Endometrial microvascular endothelial cells (primary cell): ENCODE results near the gene NEURL1. TPM values are rescaled to one million over a fixed set of nuclear protein-coding genes. Genes with fewer than 3 reads are reported as not detected.

Experiments
- in situ Hi-C: cut with HindIII; loops from 2 replicates; pipeline ENCODE4 v1.10.0; 2017; ENCODE audit warnings: low sequenced_read_pairs, low pct_unique_long_range_greater_than_20kb; ENCODE audit errors: inconsistent ontology term
- total RNA-seq: library from RNA; depleted of rRNA; stranded (reverse); fragments of >200 nt; gene quantifications from one replicate; pipeline ENCODE4 v1.2.3, GENCODE V29; 2015; ENCODE audit errors: inconsistent ontology term

NEURL1 gene, protein sequence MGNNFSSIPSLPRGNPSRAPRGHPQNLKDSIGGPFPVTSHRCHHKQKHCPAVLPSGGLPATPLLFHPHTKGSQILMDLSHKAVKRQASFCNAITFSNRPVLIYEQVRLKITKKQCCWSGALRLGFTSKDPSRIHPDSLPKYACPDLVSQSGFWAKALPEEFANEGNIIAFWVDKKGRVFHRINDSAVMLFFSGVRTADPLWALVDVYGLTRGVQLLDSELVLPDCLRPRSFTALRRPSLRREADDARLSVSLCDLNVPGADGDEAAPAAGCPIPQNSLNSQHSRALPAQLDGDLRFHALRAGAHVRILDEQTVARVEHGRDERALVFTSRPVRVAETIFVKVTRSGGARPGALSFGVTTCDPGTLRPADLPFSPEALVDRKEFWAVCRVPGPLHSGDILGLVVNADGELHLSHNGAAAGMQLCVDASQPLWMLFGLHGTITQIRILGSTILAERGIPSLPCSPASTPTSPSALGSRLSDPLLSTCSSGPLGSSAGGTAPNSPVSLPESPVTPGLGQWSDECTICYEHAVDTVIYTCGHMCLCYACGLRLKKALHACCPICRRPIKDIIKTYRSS
- total RNA-seq = not detected

DNA sequence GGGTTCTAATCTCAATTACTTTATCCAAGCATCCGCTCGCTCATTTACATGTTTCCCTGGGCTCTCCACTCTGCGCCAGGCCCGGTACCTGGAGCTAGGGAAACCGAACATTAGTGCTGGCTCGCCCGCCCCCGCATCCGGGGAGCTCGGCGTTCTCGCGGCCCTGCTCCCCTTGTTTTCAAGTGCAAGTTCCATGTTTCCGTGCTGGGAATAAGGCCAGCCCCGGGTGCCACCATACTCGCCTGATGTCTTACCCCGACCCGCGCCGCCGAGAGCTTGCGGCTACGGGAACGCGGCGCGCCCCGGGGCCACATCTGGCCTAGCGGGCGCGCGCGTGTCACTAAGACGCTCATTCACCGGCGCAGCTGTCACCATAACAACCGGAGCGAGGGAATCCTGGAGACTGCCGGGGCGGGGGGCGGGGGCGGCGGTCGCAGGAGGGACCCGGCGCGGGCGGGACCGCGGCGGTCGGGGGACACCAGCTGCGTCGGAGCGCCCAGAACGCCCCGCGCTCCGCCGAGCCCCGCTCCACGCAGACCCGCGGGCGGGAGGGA lies at the start of gene NEURL1:
TSS of gene NEURL1 (plus strand) at position 344 of the 554 bp plus-strand sequence. CDS start 683 bp downstream, outside the sequence.
- in situ Hi-C loops = loop anchor here (10.0 kb wide), 1 partner anchor 79 kb away; no protein-coding TSS in a partner anchor

DNA sequence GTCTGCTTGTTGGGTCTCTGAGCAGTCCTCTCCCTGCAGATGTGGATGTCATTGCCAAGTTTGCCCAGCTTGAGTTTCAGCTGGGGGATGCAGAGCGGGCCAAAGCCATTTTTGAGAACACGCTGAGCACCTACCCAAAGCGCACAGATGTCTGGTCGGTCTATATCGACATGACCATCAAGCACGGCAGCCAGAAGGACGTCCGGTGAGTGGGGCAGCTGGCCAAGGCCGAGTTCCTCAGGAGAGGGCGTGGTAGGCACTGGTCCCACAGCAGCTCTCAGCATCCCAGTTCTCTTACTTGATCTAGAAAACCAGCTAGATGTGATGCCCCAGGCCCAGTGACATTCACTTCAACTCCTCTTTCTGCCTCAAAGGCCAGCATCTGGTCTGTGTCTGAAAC lies 49.0 kb upstream of the NEURL1 start:
- in situ Hi-C loops = no loop called here

DNA sequence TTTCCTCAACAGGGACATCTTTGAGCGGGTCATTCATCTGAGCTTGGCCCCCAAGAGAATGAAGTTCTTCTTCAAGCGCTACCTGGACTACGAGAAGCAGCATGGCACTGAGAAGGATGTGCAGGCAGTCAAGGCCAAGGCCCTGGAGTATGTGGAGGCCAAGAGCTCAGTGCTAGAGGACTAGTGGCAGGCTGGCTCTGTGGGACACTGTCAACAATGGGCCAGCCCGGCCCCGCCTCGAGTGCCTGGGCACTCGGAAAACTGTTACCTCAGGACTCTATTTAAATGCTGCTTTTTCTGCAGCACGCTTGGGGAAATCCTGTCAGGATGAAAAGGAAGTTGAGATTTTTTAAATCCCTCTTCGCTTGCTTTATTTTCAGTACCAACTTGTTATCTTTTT lies 48.1 kb upstream of the NEURL1 start:
- in situ Hi-C loops = no loop called here

DNA sequence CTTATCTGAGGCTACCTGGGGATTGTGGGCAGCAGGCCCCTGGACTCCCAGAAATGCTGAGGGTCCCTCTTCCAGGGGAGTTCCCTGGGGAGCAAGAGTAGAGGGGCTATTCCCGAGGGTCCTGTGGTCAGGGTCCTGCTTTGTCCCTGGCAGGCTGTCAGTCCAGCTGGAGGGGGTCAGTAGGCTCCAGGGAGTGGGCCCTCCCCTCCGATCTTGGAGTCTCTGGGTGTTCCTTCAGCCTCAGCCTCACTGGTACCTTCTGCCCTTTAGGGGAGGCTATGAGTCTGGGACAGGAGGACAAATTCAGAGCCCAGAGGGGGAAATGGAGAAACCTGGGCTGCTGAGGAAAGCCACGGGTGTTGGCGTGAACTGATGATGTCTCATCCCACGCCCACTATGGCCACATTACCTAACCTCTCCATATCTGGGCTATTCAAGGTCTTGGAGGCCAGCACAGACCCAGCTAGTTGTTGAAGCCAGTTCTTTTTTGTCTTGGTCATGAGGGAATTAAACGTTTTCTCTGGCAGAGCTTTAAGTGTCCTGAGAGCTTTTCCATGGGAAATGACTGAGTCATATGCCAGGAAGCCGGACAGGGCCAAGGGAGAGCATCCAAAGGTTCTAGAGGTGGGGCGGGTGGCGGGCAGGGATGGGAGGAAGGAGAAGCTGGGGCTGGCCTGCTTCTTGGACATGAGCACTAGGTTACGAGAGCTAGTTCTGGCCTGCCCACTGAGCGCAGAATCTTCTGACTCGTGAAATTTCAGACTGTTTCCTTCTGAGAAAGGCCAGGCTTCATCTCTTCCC lies 47.5 kb upstream of the NEURL1 start:
- in situ Hi-C loops = no loop called here

DNA sequence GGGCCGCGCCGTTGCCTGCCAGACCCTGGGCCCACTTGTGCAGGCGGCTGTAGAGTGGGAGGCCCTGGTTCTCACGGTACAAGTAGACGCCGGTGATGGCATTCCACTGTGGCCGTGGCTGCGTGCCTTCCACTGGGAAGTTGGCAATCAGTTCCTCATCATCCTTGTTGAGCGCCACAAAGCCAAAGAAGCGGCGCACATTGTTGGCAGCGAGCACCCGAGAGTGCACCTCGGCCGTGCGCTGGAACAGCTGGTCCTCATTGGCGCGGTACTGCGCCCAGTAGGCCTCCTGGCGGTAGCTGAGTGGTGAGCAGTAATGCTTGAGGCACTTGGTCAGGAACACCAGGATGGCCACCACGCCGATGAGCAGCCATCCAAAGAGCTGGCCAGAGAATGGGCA lies 46.3 kb upstream of the NEURL1 start:
- in situ Hi-C loops = no loop called here

DNA sequence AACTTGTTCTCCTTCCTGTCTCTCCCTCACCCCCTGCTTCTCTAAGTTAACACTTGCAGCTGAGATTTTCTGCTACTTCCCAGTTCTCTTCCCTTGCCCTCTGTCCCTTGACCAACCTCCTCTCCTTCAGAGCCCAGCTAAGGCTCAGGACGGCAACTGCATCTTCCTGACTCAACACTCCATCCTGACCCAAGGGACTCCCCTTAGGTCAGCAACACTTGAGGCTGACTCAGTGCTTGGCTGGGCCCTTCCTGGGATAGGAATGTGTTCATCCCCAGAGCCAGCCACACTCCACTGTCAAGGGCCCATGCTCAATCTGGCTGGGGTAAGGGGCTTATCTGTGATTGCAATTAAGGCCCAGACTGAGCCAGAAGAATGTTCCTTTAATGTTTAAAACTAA lies 44.8 kb upstream of the NEURL1 start:
- in situ Hi-C loops = no loop called here

DNA sequence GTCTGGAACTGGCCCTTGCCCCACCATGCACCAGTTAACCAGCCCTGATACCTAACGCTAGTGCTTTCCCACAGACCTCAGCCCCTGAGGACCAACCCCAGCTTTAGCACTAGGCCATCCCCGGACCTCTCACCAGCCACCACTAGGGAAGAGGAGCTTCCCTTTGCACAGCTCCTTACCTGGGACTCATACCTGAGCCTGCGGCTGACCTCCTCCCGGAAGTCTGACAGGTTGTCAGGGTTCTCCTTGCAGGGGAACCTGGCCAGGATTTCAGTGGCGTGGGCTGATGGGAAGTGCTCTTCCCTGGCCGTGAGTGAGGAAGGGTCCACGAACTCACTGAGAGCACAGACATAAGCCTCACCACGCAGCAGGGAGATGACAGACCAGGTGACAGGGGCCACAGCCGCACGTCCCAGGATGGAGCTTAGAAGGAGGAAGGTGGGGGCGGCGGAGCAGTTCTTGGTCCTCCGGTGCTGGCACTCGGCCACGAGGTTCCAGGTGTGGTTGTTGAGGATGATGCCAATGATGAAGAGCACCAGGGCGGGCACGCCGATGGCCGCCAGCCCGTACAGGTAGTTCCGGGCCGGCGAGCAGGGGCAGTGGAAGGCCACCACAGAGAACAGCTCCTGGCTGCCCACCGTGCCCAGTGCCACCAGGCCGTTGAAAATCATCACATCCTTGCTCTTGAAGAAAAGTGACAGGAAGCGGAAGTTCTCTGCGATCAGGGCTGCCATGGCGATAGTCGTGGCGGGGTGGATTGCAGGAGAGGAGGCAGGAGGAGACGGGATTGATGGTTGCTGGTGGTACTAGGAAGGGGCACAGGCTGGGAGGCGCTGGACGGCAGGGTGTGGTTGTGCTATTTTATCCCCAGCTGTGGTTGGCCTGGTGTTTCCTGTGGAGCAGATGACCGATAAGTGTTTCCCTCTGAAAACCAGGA lies 44.0 kb upstream of the NEURL1 start:
- in situ Hi-C loops = no loop called here

DNA sequence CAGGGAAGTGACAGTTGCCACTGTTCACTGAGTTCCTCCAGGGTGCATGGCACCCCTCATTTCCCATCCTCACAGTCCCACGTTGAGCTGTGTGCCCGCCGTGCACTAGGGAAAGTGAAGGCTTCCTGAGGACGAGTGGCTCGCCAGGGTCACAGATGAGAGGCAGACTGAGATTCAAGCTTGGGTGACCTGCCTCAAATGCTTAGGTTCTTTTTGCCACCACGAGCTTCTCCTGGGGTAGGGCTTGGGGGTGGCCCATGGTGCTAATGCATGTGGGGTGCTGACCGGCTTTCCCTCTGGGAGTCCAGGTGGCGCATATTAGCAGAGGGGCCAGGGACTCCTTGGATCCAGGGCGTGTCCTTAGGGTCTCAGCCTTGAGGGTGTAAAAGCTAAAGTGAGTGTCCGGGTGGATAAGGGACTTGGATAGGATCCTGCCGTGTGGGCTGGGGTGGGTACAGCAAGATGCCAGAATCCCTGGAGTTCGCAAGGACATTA lies 43.3 kb upstream of the NEURL1 start:
- in situ Hi-C loops = no loop called here

DNA sequence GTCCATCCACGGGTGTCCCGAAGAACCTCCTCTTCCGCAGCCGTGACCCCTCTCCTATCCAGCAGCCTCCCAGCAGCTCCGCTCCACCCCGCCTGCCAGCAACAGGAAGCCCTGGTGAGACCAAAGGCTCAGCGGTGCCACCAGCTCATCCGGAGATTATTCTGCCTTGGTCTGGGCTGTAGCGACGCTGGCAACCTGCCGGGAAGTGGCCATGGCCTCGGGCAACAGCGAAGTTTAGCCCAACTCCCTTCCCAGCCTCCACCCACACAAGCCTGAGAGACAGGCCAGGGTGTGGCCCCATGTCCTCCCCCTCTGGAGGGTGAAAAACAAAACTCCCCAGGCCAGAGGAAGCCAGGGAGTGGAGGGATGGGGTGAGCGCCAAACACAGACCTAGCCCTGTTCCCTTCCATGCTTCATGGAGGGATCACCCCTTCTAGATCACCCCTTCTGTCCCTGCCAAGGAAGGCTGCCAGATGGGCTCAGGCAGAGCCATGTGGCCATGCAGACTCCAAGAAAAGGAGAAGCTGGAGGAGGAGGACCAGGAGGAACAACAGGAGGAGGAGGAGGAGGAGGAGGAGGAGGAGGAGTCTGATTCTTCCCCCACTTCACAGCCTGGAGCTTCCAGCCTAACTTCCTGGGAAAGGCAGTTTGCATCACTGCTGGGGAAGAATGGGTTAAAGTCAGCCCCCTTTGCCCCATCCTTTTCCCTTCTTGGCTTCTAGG lies 42.3 kb upstream of the NEURL1 start:
- in situ Hi-C loops = no loop called here

DNA sequence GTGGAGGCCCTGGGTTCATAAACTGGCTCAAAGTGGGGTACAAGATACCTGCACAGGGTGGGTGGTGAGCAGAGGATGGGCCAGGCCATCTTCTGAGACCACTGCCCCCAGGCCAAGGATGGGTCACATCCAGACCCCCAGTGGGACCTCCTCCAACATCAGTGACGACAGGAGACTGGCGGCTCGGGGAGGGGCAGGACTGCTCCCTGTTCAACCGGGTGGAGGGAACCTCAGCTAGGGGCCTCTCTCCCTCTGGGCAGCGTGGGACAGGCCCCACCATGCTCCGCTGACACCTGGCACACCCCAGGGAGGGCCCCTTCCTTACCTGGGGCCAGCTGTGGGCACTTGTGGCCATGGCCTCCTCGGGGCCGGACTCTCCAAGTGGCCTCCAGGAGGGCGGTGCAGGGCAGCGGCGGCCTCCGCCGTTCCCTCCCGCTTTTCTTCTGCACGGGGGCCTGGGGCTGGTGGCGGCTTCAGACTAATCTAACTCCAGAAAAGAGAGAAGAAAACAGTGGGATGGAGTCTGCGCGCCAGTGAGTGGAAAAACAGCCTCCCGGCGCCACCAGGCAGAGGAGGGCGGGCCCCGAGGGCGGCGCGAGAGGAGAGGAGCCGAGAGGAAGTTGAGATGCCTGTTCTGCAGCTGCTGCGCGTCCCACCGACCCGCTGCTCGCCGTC lies 41.5 kb upstream of the NEURL1 start, which contains the start of gene CALHM2:
TSS of gene CALHM2 (minus strand) at position 540 of the 675 bp plus-strand sequence. CDS start 2,429 bp downstream, outside the sequence.
- in situ Hi-C loops = no loop called here

DNA sequence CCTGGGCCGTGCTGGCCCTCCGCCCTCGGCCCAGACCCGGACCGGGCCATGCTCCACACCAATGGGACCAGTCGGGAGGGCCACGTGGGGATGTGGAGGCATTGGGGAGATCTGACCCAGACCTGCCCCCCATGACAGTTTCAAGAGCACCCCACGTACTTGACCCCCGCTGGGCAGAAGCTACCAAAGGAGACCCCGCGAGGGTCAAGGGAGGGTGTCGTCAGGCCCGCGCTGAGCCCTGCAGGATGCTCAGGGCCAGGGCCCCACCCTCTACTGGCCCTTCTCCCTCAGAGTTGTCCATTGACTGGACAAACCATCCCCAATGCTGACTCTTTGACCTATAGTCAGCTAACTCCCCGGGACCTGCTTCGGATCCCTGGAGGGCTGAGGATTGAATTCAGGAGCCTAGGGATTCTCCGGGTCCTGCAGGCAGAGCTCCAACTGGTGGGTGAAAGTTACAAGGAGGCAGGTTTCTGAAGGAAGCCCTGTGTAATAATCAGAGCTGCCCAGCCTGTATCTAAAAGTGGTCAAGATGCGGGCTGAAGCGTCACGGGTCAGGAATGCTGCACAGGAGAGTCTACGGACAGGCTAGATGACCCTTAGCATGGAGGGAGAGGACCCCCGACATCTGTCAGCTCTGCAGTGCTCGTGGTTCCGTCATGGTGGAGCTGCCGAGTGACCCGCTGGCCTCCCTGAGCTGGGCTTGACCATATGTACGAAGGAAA lies 40.8 kb upstream of the NEURL1 start:
- in situ Hi-C loops = no loop called here

DNA sequence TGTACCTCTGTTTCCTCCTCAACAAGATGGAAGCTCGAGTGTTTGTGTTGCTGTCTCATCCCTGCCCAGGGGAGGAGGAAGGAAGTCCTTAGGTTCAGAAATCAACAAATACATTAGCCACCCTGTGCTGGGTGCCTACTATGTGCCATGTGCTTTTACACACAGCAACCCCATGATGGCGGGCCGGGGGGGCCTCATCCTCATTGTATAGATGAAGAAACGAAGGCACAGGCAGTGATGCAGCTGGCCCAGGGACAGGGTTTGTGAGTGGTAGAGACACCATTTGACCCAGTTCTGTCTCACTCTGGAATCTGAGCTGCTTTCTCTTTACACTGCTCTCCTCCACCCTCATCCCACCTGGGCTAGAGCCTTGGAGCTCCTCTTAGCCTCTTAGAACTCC lies 39.5 kb upstream of the NEURL1 start:
- in situ Hi-C loops = no loop called here

DNA sequence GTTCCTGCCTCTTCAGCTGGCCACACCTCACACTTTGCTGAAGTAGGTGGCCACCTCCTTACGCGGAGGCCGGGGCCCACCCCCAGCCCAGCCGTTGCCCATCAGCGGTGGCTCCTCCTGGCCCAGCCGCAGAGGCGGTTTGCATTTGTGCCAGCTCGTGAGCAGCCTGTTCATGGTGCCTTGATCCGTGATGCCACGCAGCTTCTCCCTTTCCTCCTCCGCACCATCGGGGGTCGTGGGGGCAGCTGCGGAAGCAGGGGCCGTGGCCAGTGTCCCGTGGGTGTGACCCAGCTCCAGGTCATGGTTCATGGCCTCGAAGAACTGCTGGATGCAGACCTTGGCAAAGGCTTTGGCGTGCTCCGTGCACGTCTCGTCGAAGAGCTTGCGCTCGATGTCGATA lies 38.3 kb upstream of the NEURL1 start:
- in situ Hi-C loops = no loop called here

DNA sequence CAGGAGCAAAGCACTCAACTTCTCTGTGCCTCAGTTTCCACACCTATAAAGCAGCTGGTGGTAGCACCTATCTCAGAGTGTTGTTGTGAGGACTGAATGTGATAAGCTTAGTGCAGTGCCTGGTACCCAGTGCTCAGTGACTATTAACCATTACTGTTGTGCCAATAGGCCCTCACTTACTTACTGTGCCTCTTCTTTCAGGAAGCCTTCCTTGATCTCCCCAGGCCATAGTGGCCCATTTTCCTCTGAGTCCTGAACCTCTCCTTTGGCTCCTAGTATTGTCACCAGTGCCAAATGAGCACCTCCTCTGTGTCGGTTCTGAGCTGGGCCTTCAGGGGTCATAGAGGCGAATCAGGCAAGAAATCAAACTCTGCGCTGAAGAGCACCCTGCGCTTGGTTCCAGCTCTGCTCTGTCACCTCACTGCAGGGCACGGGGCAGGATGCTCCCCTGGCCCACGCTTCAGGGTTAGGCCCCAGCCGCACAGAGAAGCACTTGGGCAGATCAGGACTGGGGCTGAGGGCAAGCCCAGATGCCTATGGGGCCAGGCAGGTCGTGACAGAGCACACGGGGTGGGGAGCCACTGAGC lies 37.3 kb upstream of the NEURL1 start:
- in situ Hi-C loops = no loop called here

DNA sequence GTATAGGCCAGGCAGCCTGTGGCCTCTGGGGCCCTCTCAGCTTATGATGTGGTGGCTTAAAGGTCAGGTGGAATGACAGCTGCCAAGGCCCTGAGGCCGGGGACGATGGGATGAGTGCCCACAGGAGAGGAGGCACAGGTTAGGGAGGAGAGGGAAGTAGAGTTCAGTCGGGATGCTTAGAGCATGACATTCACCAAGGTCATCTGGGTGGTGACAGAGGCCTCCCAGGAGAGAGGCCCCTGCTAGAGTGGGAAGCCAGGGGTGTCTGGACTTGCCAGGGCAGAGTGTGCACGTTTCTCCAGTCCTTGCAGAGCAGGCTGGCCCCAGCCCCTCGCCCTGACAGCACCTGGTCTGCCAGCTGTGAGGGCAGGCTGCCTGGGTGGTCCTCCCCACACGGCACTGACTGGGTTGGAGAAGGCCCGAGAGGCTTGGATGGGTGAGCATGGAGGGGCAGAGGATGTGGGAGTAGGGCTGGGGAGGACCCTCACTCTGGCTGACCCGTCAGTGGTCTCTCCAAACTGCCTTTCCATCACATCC lies 36.3 kb upstream of the NEURL1 start:
- in situ Hi-C loops = no loop called here
